Fibroblast of lung (primary cell): Measurements from ENCODE around the gene HBE1. TPM values are rescaled to one million over a fixed set of nuclear protein-coding genes. Genes with fewer than 3 reads are reported as not detected.

Experiments
- DNase-seq, 2 donors: peaks; one replicate each; pipeline versions ENCODE4 v3.0.0 to v3.0.0-alpha.2; 2010; ENCODE audit warnings: low read depth in 2 of 2
- H2AFZ ChIP-seq: 2 replicates; pipeline ENCODE4 v1.5.1; 2012; ENCODE audit warnings: low read length, control low read depth, inconsistent platforms
- H3K27ac ChIP-seq: 2 replicates; pipeline ENCODE4 v1.5.1; 2011; ENCODE audit warnings: low read length, control low read depth; ENCODE audit not compliant: insufficient read depth
- H3K27me3 ChIP-seq: 2 replicates; pipeline ENCODE4 v1.5.1; 2011; ENCODE audit warnings: mild to moderate bottlenecking, low read length; ENCODE audit not compliant: control insufficient read depth, insufficient read depth
- H3K36me3 ChIP-seq: 2 replicates; pipeline ENCODE4 v1.5.1; 2011; ENCODE audit warnings: low read length; ENCODE audit not compliant: control insufficient read depth, insufficient read depth
- H3K4me1 ChIP-seq: 2 replicates; pipeline ENCODE4 v1.5.1; 2011; ENCODE audit warnings: low read length; ENCODE audit not compliant: control insufficient read depth, insufficient read depth; ENCODE audit errors: extremely low read depth
- H3K4me2 ChIP-seq: 2 replicates; pipeline ENCODE4 v1.5.1; 2011; ENCODE audit warnings: low read length, control low read depth; ENCODE audit not compliant: insufficient read depth; ENCODE audit errors: extremely low read depth
- H3K4me3 ChIP-seq, 4 experiments: fragments of 200-600 bp in 1 of 4; sonication (generic) in 1 of 4; replicated peaks in 1 of 4; 2 replicates each; pipeline ENCODE4 v1.5.1; 2011 to 2016; ENCODE audit warnings: low read length in 4 of 4, low read depth in 3 of 4, mild to moderate bottlenecking in 3 of 4, control low read depth in 2 of 4, inconsistent platforms in 1 of 4, mixed read lengths in 1 of 4; ENCODE audit not compliant: insufficient read depth in 1 of 4; ENCODE audit errors: control extremely low read depth in 1 of 4
- H3K79me2 ChIP-seq: 2 replicates; pipeline ENCODE4 v1.5.1; 2012; ENCODE audit warnings: mild to moderate bottlenecking, low read length, inconsistent platforms; ENCODE audit not compliant: control insufficient read depth, insufficient read depth
- H3K9ac ChIP-seq: 2 replicates; pipeline ENCODE4 v1.5.1; 2011; ENCODE audit warnings: mild to moderate bottlenecking, low read length, control low read depth; ENCODE audit not compliant: insufficient read depth
- H3K9me3 ChIP-seq: 2 replicates; pipeline ENCODE4 v1.5.1; 2012; ENCODE audit warnings: low read depth, low read length; ENCODE audit not compliant: control insufficient read depth, insufficient read depth
- H4K20me1 ChIP-seq: 2 replicates; pipeline ENCODE4 v1.5.1; 2011; ENCODE audit warnings: low read length; ENCODE audit not compliant: control insufficient read depth, insufficient read depth; ENCODE audit errors: extremely low read depth
- EZH2 ChIP-seq: IDR thresholded peaks from 2 replicates; pipeline ENCODE4 v1.5.1; 2012; ENCODE audit warnings: low read length, control low read depth, mild to moderate bottlenecking; ENCODE audit errors: missing control alignments
- polyA plus RNA-seq, 2 donors: library from polyadenylated mRNA; depleted of rRNA in 1 of 2; stranded (reverse) in 1 of 2; unstranded in 1 of 2; fragments of >200 nt; gene quantifications; 2 replicates each; pipeline ENCODE4 v1.2.1, GENCODE V29; 2011 to 2012; ENCODE audit warnings: missing spikeins in 1 of 2
- total RNA-seq: library from RNA; depleted of rRNA; stranded (reverse); fragments of >200 nt; gene quantifications from 2 replicates; pipeline ENCODE4 v1.2.1, GENCODE V29; 2014
- TF ChIP-seq, protein P1 (sequence below), 2 donors: IDR thresholded peaks in 1 of 2; conservative IDR thresholded peaks in 1 of 2; 1 replicate in 1 of 2; 2 replicates in 1 of 2; pipeline ENCODE4 v1.5.1; 2011 to 2012; ENCODE audit warnings: low read length in 2 of 2, control low read depth in 1 of 2, inconsistent platforms in 1 of 2, low read depth in 1 of 2, mild to moderate bottlenecking in 1 of 2

Gene HBE1
- total and polyA plus RNA-seq, 2 donors (not counting 1 experiment from before 2014, with no cell fraction given), result 0.33 to 3.1 TPM

DNA sequence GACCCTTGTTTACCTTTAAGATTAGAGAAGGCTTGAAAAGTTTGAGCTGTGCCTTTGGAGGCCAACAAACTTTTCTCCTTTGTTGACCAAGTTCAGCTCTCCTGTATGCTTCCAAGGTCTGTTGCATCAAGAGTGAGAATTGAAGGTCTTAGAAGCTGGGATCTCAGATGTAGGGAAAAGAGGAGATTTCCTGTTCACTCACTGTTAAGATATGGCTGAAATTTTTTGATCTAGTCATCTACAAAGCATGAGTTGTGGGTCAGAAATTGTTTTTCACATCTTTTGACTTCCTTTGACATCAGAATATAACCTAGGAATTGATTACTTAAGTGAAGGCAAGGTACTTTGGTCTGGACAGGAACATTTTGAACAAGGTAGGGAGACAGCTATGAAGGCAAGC is 20.0 kb upstream of the HBE1 start:
- no peaks in the 10 kb centered on the region for H3K36me3 ChIP-seq
- no peaks in the 10 kb centered on the region for H3K9me3 ChIP-seq
- peak in 1 of 2 donors; percentile 12 for DNase-seq
- H2AFZ ChIP-seq, result peak overlapping the region; percentile 33
- H3K4me2 ChIP-seq, result no peak overlapping the region
- no peak overlapping the region for H3K9ac ChIP-seq
- H3K4me1 ChIP-seq, result peaks cover 2% of the 10 kb centered on the region
- H3K27ac ChIP-seq, result no peak overlapping the region
- H3K27me3 ChIP-seq, result no peaks in the 10 kb centered on the region
- no peaks in the 10 kb centered on the region for H3K79me2 ChIP-seq
- TF ChIP-seq, protein P1, sequence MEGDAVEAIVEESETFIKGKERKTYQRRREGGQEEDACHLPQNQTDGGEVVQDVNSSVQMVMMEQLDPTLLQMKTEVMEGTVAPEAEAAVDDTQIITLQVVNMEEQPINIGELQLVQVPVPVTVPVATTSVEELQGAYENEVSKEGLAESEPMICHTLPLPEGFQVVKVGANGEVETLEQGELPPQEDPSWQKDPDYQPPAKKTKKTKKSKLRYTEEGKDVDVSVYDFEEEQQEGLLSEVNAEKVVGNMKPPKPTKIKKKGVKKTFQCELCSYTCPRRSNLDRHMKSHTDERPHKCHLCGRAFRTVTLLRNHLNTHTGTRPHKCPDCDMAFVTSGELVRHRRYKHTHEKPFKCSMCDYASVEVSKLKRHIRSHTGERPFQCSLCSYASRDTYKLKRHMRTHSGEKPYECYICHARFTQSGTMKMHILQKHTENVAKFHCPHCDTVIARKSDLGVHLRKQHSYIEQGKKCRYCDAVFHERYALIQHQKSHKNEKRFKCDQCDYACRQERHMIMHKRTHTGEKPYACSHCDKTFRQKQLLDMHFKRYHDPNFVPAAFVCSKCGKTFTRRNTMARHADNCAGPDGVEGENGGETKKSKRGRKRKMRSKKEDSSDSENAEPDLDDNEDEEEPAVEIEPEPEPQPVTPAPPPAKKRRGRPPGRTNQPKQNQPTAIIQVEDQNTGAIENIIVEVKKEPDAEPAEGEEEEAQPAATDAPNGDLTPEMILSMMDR (conservative IDR thresholded peaks at IDR 0.05 in 1 of 2, IDR thresholded peaks at IDR 0.05 in 1 of 2; ENCODE audit: low read depth in 1 of 2, low read length in 2 of 2), result no peak
- no peak for TF ChIP-seq EZH2
- H4K20me1 ChIP-seq, result no peaks in the 10 kb centered on the region
- H3K4me3 ChIP-seq, result no peak overlapping the region

DNA sequence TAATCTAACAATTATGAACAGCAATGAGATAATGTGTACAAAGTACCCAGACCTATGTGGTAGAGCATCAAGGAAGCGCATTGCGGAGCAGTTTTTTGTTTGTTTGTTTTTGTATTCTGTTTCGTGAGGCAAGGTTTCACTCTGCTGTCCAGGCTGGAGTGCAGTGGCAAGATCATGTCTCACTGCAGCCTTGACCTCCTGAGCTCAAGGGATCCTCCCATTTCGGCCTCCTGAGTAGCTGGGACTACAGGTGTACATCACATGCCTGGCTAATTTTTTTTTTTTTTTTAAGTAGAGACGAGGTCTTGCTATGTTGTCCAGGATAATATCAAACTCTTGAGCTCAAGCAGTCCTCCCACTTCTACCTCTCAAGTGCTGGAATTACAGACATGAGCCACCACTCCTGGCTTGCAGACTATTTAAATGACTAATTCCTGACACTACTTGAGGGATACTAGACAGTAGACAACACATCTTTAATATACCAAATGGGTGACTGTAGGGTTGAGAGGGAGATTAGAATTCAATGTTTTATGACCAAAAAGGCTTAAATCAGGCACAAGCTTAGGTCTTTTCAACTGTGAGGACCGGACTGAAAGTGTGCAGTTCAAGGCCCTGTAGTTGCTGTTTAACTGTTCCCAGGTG is 19.3 kb upstream of the HBE1 start:
- TF ChIP-seq, protein P1 (conservative IDR thresholded peaks at IDR 0.05 in 1 of 2, IDR thresholded peaks at IDR 0.05 in 1 of 2; ENCODE audit: low read depth in 1 of 2, low read length in 2 of 2), result no peak
- no peak for TF ChIP-seq EZH2
- no peaks in the 10 kb centered on the region for H4K20me1 ChIP-seq
- H3K9me3 ChIP-seq, result no peaks in the 10 kb centered on the region
- H3K27ac ChIP-seq, result no peak overlapping the region
- no peak overlapping the region for H3K4me3 ChIP-seq
- H3K79me2 ChIP-seq, result no peaks in the 10 kb centered on the region
- no peak overlapping the region for H2AFZ ChIP-seq
- no peaks in the 10 kb centered on the region for H3K27me3 ChIP-seq
- no peaks in the 10 kb centered on the region for H3K36me3 ChIP-seq
- no peak overlapping the region for H3K4me2 ChIP-seq
- H3K9ac ChIP-seq, result no peak overlapping the region
- H3K4me1 ChIP-seq, result peaks cover 2% of the 10 kb centered on the region
- DNase-seq, result peak in 1 of 2 donors; percentile 49

DNA sequence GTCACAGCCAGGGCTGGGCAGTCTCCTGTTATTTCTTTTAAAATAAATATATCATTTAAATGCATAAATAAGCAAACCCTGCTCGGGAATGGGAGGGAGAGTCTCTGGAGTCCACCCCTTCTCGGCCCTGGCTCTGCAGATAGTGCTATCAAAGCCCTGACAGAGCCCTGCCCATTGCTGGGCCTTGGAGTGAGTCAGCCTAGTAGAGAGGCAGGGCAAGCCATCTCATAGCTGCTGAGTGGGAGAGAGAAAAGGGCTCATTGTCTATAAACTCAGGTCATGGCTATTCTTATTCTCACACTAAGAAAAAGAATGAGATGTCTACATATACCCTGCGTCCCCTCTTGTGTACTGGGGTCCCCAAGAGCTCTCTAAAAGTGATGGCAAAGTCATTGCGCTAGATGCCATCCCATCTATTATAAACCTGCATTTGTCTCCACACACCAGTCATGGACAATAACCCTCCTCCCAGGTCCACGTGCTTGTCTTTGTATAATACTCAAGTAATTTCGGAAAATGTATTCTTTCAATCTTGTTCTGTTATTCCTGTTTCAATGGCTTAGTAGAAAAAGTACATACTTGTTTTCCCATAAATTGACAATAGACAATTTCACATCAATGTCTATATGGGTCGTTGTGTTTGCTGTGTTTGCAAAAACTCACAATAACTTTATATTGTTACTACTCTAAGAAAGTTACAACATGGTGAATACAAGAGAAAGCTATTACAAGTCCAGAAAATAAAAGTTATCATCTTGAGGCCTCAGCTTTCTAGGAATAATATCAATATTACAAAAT is 18.6 kb upstream of the HBE1 start:
- no peaks in the 10 kb centered on the region for H4K20me1 ChIP-seq
- H3K27me3 ChIP-seq, result no peaks in the 10 kb centered on the region
- peaks cover 2% of the 10 kb centered on the region for H3K4me1 ChIP-seq
- H2AFZ ChIP-seq, result no peak overlapping the region
- H3K27ac ChIP-seq, result no peak overlapping the region
- no peaks in the 10 kb centered on the region for H3K9me3 ChIP-seq
- no peaks in the 10 kb centered on the region for H3K79me2 ChIP-seq
- DNase-seq, result peak; percentile 37 to 39
- TF ChIP-seq, protein P1 (conservative IDR thresholded peaks at IDR 0.05 in 1 of 2, IDR thresholded peaks at IDR 0.05 in 1 of 2; ENCODE audit: low read depth in 1 of 2, low read length in 2 of 2), result no peak
- no peak for TF ChIP-seq EZH2
- no peak overlapping the region for H3K4me3 ChIP-seq
- no peaks in the 10 kb centered on the region for H3K36me3 ChIP-seq
- H3K9ac ChIP-seq, result no peak overlapping the region
- no peak overlapping the region for H3K4me2 ChIP-seq
